HepG2 (cell line): ENCODE results near the gene TRIM72. TPM values are rescaled to one million over a fixed set of nuclear protein-coding genes. Genes with fewer than 3 reads are reported as not detected.
A peak's percentile ranks its signal among the peaks of the same experiment; 100 is the strongest.

Experiments
- AKAP8 ChIP-seq: sonication (generic); formaldehyde crosslinking; IDR thresholded peaks from 2 replicates; pipeline ENCODE4 v1.5.1; 2020; ENCODE audit warnings: mild to moderate bottlenecking, missing genetic modification reagents
- BCL3 ChIP-seq: sonication (generic); formaldehyde crosslinking; IDR thresholded peaks from 2 replicates; pipeline ENCODE4 v1.5.1; 2020; ENCODE audit warnings: mild to moderate bottlenecking, missing genetic modification reagents, moderate library complexity
- FOXO1 ChIP-seq: sonication (generic); formaldehyde crosslinking; IDR thresholded peaks from 2 replicates; pipeline ENCODE4 v1.4.0; 2020; ENCODE audit warnings: missing genetic modification reagents
- KMT2B ChIP-seq: IDR thresholded peaks from 2 replicates; pipeline ENCODE4 v1.6.1; 2016; ENCODE audit warnings: missing genetic modification reagents, missing compliant biosample characterization
- PHF20 ChIP-seq: sonication (generic); formaldehyde crosslinking; IDR thresholded peaks from 2 replicates; pipeline ENCODE4 v1.5.0; 2020; ENCODE audit warnings: mild to moderate bottlenecking, missing genetic modification reagents
- SAP130 ChIP-seq: IDR thresholded peaks from 2 replicates; pipeline ENCODE4 v1.6.1; 2016; ENCODE audit warnings: low read depth
- SMAD1 ChIP-seq: sonication (generic); formaldehyde crosslinking; IDR thresholded peaks from 2 replicates; pipeline ENCODE4 v1.4.0; 2020; ENCODE audit warnings: missing genetic modification reagents, low read depth, mild to moderate bottlenecking, borderline replicate concordance
- SSRP1 ChIP-seq: IDR thresholded peaks from 2 replicates; pipeline ENCODE4 v1.6.1; 2016; ENCODE audit warnings: control low read depth
- ZBTB33 ChIP-seq: sonication (generic); formaldehyde crosslinking; IDR thresholded peaks from 2 replicates; pipeline ENCODE4 v1.4.0; 2020; ENCODE audit warnings: missing genetic modification reagents
- ZBTB34 ChIP-seq: sonication (generic); formaldehyde crosslinking; IDR thresholded peaks from 2 replicates; pipeline ENCODE4 v1.8.0; 2022; ENCODE audit warnings: mild to moderate bottlenecking, missing genetic modification reagents
- ZNF24 ChIP-seq: fragments of 450-650 bp; IDR thresholded peaks from 2 replicates; pipeline ENCODE4 v1.6.1; 2017; ENCODE audit warnings: antibody characterized with exemption, mild to moderate bottlenecking
- ZNF567 ChIP-seq: sonication (generic); formaldehyde crosslinking; IDR thresholded peaks from 2 replicates; pipeline ENCODE4 v1.8.1; 2023; ENCODE audit warnings: mild to moderate bottlenecking, missing genetic modification reagents, borderline replicate concordance
- ZNF646 ChIP-seq: sonication (generic); formaldehyde crosslinking; IDR thresholded peaks from 2 replicates; pipeline ENCODE4 v1.9.0; 2021; ENCODE audit warnings: mild to moderate bottlenecking, missing genetic modification reagents
- ZNF761 ChIP-seq: sonication (generic); formaldehyde crosslinking; conservative IDR thresholded peaks from 2 replicates; pipeline ENCODE4 v1.4.0; 2020; ENCODE audit warnings: mild to moderate bottlenecking, missing genetic modification reagents
- polyA plus RNA-seq, 8 experiments: library from polyadenylated mRNA; depleted of rRNA in 3 of 8; stranded (reverse) in 7 of 8; unstranded in 1 of 8; fragments of >200 nt; fragmentation: Illumina TruSeq in 4 of 8; extraction: Trizol in 4 of 8; gene quantifications; 2 replicates each; pipeline versions ENCODE4 v1.2.1 to v1.2.3, GENCODE V29; 2011 to 2016; ENCODE audit warnings: low read depth in 4 of 8, missing spikeins in 1 of 8, mixed read lengths in 1 of 8; ENCODE audit not compliant: insufficient read depth in 1 of 8
- total RNA-seq, 5 experiments: library from RNA; depleted of rRNA; stranded (reverse); fragments of >200 nt; fragmentation: Illumina TruSeq; extraction: Trizol; gene quantifications; 2 replicates each; pipeline ENCODE4 v1.2.3, GENCODE V29; 2016; ENCODE audit warnings: low read depth in 1 of 5

TRIM72 gene
- total and polyA plus RNA-seq, 2 of the 13 experiments (the other 11 are each of a cell fraction or from before 2014, with no cell fraction given), result not detected

- TF ChIP-seq SMAD1 (0 out of 2 replicates have a peak, but pooled peaks have one; percentile 20), ZBTB33 (CRISPR knock-in tag) (0 out of 2 replicates have a peak, but pooled peaks have one; percentile 29), ZNF761 (CRISPR knock-in tag) (peak; percentile 11; the same call in 1 of the 2 replicates), ZNF646 (CRISPR knock-in tag) (0 out of 2 replicates have a peak, but pooled peaks have one; percentile 58), ZNF567 (CRISPR knock-in tag) (no peak), AKAP8 (CRISPR knock-in tag) (peak; percentile 88), BCL3 (CRISPR knock-in tag) (0 out of 2 replicates have a peak, but pooled peaks have one; percentile 13), ZBTB34 (CRISPR knock-in tag) (peak; percentile 57; the same call in 1 of the 2 replicates), KMT2B (CRISPR knock-in tag) (0 out of 2 replicates have a peak, but pooled peaks have one; percentile 12), PHF20 (CRISPR knock-in tag) (peak; percentile 9; the same call in 1 of the 2 replicates), ZNF24 (no peak), SSRP1 (CRISPR knock-in tag) (0 out of 2 replicates have a peak, but pooled peaks have one; percentile 47), FOXO1 (CRISPR knock-in tag) (0 out of 2 replicates have a peak, but pooled peaks have one; percentile 9), SAP130 (CRISPR knock-in tag) (no peak; the same call in 1 of the 2 replicates)
Observed at GRCh38 chr16:31201582-31202413, 12.1 kb upstream of the TRIM72 start (continued).
